Measurements from ENCODE around the gene TEX28.
"Not testable (repeated sequence)": the region's sequence is repeated elsewhere in the genome, so short reads cannot be mapped to it uniquely, and the experiment has no call there.

- not testable (repeated sequence) for TF ChIP-seq CTCF, POLR2A (IDR thresholded peaks at IDR 0.05)
These were observed 46.7 kb upstream of the TEX28 start for GRCh38 chrX:154341399-154342298.

Data from heart left ventricle (tissue), 13 donors.